Neural cell (in vitro differentiated cells): Measurements from ENCODE around the gene BRAF. TPM values are rescaled to one million over a fixed set of nuclear protein-coding genes. Genes with fewer than 3 reads are reported as not detected.

ENCODE experiments used
- H2AFZ ChIP-seq: fragments of 200-600, 300-800 bp; sonication (generic), shearing (Covaris generic); 2 replicates; pipeline ENCODE4 v1.6.0; 2014; ENCODE audit warnings: low read depth, mild to moderate bottlenecking, antibody characterized with exemption, low read length, moderate library complexity
- H3F3A ChIP-seq: fragments of 200-600 bp; shearing (Covaris generic); 2 replicates; pipeline ENCODE4 v1.6.1; 2016; ENCODE audit warnings: mild to moderate bottlenecking, moderate library complexity, mixed read lengths, antibody characterized with exemption, low read length; ENCODE audit not compliant: insufficient read depth, poor library complexity, severe bottlenecking
- H3K27ac ChIP-seq: fragments of 200-600, 300-800 bp; sonication (generic), shearing (Covaris generic); 2 replicates; pipeline ENCODE4 v1.5.1; 2014; ENCODE audit warnings: mild to moderate bottlenecking, low read length, moderate library complexity
- H3K27me3 ChIP-seq: fragments of 300-800, 200-600 bp; sonication (generic), shearing (Covaris generic); 2 replicates; pipeline ENCODE4 v1.6.0; 2014; ENCODE audit warnings: mild to moderate bottlenecking, low read depth, low read length, moderate library complexity; ENCODE audit not compliant: insufficient read depth
- H3K36me3 ChIP-seq: fragments of 300-800, 200-600 bp; sonication (generic), shearing (Covaris generic); 2 replicates; pipeline ENCODE4 v1.5.1; 2014; ENCODE audit warnings: mild to moderate bottlenecking, antibody characterized with exemption, low read length, moderate library complexity; ENCODE audit not compliant: insufficient read depth
- H3K4me2 ChIP-seq: fragments of 300-800, 200-600 bp; sonication (generic), shearing (Covaris generic); 2 replicates; pipeline ENCODE4 v1.6.0; 2014; ENCODE audit warnings: mild to moderate bottlenecking, low read length
- H3K4me3 ChIP-seq: fragments of 300-800, 200-600 bp; sonication (generic), shearing (Covaris generic); 2 replicates; pipeline ENCODE4 v1.5.1; 2014; ENCODE audit warnings: mild to moderate bottlenecking, low read length, moderate library complexity
- H3K79me2 ChIP-seq: fragments of 200-600 bp; shearing (Covaris generic); replicated peaks from 2 replicates; pipeline ENCODE4 v1.6.0; 2014; ENCODE audit warnings: mild to moderate bottlenecking, low read length, moderate library complexity; ENCODE audit not compliant: insufficient read depth
- H3K9ac ChIP-seq: fragments of 300-800, 200-600 bp; sonication (generic), shearing (Covaris generic); 2 replicates; pipeline ENCODE4 v1.6.1; 2016; ENCODE audit warnings: mild to moderate bottlenecking, low read length, mixed read lengths
- H3K9me2 ChIP-seq: fragments of 200-600 bp; shearing (Covaris generic); 2 replicates; pipeline ENCODE4 v1.6.1; 2016; ENCODE audit warnings: mild to moderate bottlenecking, low read length, mixed read lengths; ENCODE audit not compliant: insufficient read depth
- H3K9me3 ChIP-seq: fragments of 200-600, 300-800 bp; sonication (generic), shearing (Covaris generic); 2 replicates; pipeline ENCODE4 v1.6.1; 2016; ENCODE audit warnings: mild to moderate bottlenecking, mixed run types, low read length, moderate library complexity, mixed read lengths
- H4K20me1 ChIP-seq: fragments of 200-600 bp; shearing (Covaris generic); 2 replicates; pipeline ENCODE4 v1.6.1; 2016; ENCODE audit warnings: mild to moderate bottlenecking, mixed run types; ENCODE audit not compliant: insufficient read depth
- EP300 ChIP-seq: fragments of 450-650 bp; conservative IDR thresholded peaks from 2 replicates; pipeline ENCODE4 v1.6.1; 2014; ENCODE audit warnings: antibody characterized with exemption, mild to moderate bottlenecking, moderate library complexity; ENCODE audit not compliant: poor library complexity, severe bottlenecking
- EZH2 ChIP-seq: fragments of 200-600, 300-800 bp; shearing (Covaris generic), sonication (generic); IDR thresholded peaks from 2 replicates; pipeline ENCODE4 v1.6.1; 2014; ENCODE audit warnings: antibody characterized with exemption, low read length, borderline replicate concordance, mild to moderate bottlenecking; ENCODE audit not compliant: insufficient read depth, poor library complexity, severe bottlenecking
- MXI1 ChIP-seq: fragments of 450-650 bp; conservative IDR thresholded peaks from 2 replicates; pipeline ENCODE4 v1.6.1; 2014; ENCODE audit warnings: antibody characterized with exemption, mild to moderate bottlenecking; ENCODE audit not compliant: poor library complexity, severe bottlenecking
- POLR2AphosphoS5 ChIP-seq: IDR thresholded peaks from 2 replicates; pipeline ENCODE4 v1.6.1; 2012
- RAD21 ChIP-seq: fragments of 450-650 bp; conservative IDR thresholded peaks from 2 replicates; pipeline ENCODE4 v1.6.1; 2014; ENCODE audit warnings: antibody characterized with exemption, mild to moderate bottlenecking, moderate library complexity
- REST ChIP-seq: IDR thresholded peaks from 2 replicates; pipeline ENCODE4 v1.6.1; 2012; ENCODE audit warnings: borderline replicate concordance
- SMC3 ChIP-seq: fragments of 450-650 bp; conservative IDR thresholded peaks from 2 replicates; pipeline ENCODE4 v1.6.1; 2014; ENCODE audit warnings: antibody characterized with exemption, mild to moderate bottlenecking, moderate library complexity; ENCODE audit not compliant: poor library complexity
- TAF1 ChIP-seq: IDR thresholded peaks from 2 replicates; pipeline ENCODE4 v1.6.1; 2012; ENCODE audit warnings: low read depth
- polyA plus RNA-seq: library from polyadenylated mRNA; depleted of rRNA; stranded (reverse); fragments of >200 nt; gene quantifications from 2 replicates; pipeline ENCODE4 v1.2.3, GENCODE V29; 2014
- TF ChIP-seq, protein P1 (sequence below): fragments of 450-650 bp; IDR thresholded peaks from 2 replicates; pipeline ENCODE4 v1.5.1; 2014; ENCODE audit warnings: antibody characterized with exemption, mild to moderate bottlenecking, moderate library complexity; ENCODE audit not compliant: poor library complexity, severe bottlenecking

BRAF gene
- polyA plus RNA-seq, 1 donor from 2014 or later = 31.7 TPM

- Histone ChIP-seq H3K79me2 (no peaks in the 10 kb centered on the region), H3F3A (no peaks in the 10 kb centered on the region), H3K9ac (no peak overlapping the region), H4K20me1 (no peaks in the 10 kb centered on the region), H3K9me2 (no peaks in the 10 kb centered on the region), H2AFZ (no peak overlapping the region), H3K27ac (no peak overlapping the region), H3K27me3 (peaks cover 13% of the 10 kb centered on the region), H3K4me2 (no peak overlapping the region), H3K9me3 (no peaks in the 10 kb centered on the region), H3K4me3 (no peak overlapping the region), H3K36me3 (no peaks in the 10 kb centered on the region)
- TF ChIP-seq SMC3 = no peak
- no peak for TF ChIP-seq EP300
- no peak for TF ChIP-seq REST
- TF ChIP-seq POLR2AphosphoS5 = no peak
- TF ChIP-seq EZH2 = no peak
- TF ChIP-seq RAD21 = no peak
- TF ChIP-seq, protein P1, sequence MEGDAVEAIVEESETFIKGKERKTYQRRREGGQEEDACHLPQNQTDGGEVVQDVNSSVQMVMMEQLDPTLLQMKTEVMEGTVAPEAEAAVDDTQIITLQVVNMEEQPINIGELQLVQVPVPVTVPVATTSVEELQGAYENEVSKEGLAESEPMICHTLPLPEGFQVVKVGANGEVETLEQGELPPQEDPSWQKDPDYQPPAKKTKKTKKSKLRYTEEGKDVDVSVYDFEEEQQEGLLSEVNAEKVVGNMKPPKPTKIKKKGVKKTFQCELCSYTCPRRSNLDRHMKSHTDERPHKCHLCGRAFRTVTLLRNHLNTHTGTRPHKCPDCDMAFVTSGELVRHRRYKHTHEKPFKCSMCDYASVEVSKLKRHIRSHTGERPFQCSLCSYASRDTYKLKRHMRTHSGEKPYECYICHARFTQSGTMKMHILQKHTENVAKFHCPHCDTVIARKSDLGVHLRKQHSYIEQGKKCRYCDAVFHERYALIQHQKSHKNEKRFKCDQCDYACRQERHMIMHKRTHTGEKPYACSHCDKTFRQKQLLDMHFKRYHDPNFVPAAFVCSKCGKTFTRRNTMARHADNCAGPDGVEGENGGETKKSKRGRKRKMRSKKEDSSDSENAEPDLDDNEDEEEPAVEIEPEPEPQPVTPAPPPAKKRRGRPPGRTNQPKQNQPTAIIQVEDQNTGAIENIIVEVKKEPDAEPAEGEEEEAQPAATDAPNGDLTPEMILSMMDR = no peak
- no peak for TF ChIP-seq MXI1
- TF ChIP-seq TAF1 = no peak
Observed at GRCh38 chr7:140676306-140676705, 248.4 kb downstream of the BRAF start.

GRCh38 chr7:140675726-140676125 is 249.0 kb downstream of the BRAF start:
- Histone ChIP-seq H3K79me2 (no peaks in the 10 kb centered on the region), H3K27me3 (peaks cover 13% of the 10 kb centered on the region), H3K4me3 (peak overlapping the region; percentile 9), H3K4me2 (no peak overlapping the region), H2AFZ (no peak overlapping the region), H3K9me3 (no peaks in the 10 kb centered on the region), H4K20me1 (no peaks in the 10 kb centered on the region), H3K27ac (no peak overlapping the region), H3F3A (no peaks in the 10 kb centered on the region), H3K36me3 (no peaks in the 10 kb centered on the region), H3K9me2 (no peaks in the 10 kb centered on the region), H3K9ac (no peak overlapping the region)
- TF ChIP-seq POLR2AphosphoS5 (no peak), EZH2 (no peak), RAD21 (no peak), TAF1 (no peak), MXI1 (no peak), REST (no peak), EP300 (no peak), SMC3 (no peak)
- TF ChIP-seq, protein P1 = no peak
